B cell (primary cell): ENCODE results near the gene TXNRD1. TPM values are rescaled to one million over a fixed set of nuclear protein-coding genes. Genes with fewer than 3 reads are reported as not detected.
A peak's percentile ranks its signal among the peaks of the same experiment; 100 is the strongest.

Experiments used
- ATAC-seq: fragments of 200-7000 bp; cut with Tn5 transposase; one replicate; pipeline ENCODE4 v1.10.0; 2021; ENCODE audit warnings: low read depth, mild to moderate bottlenecking, moderate number of reproducible peaks, moderate library complexity
- CTCF ChIA-PET: fragments of 350-600 bp; sonication (Branson Sonifier 250); formaldehyde crosslinking; loops from one replicate; lab custom pipeline; 2021; ENCODE audit warnings: antibody characterized with exemption, inconsistent platforms; lab: Charles Lee
- POLR2A ChIA-PET: fragments of 350-600 bp; sonication (Branson Sonifier 250); formaldehyde crosslinking; loops from one replicate; lab custom pipeline; 2021; ENCODE audit warnings: antibody characterized with exemption; lab: Charles Lee
- DNase-seq: peaks from one replicate; pipeline ENCODE4 v3.0.0; 2013
- H2AFZ ChIP-seq: 2 replicates; pipeline ENCODE4 v1.6.1; 2012; ENCODE audit warnings: mild to moderate bottlenecking, low read depth, low read length; ENCODE audit not compliant: insufficient read depth, poor library complexity, severe bottlenecking
- H3K27ac ChIP-seq, 2 donors: 1 replicate in 1 of 2; 2 replicates in 1 of 2; pipeline ENCODE4 v1.5.1; 2012 to 2013; ENCODE audit warnings: low read length in 2 of 2, mild to moderate bottlenecking in 2 of 2, moderate library complexity in 1 of 2
- H3K27me3 ChIP-seq, 4 experiments: fragments of 200-600 bp in 1 of 4; sonication (generic) in 1 of 4; replicated peaks in 1 of 4; 1 replicate in 2 of 4; 2 replicates in 2 of 4; pipeline versions ENCODE4 v1.6.1 to v1.7.0; 2013 to 2016; ENCODE audit warnings: low read length in 3 of 4, mild to moderate bottlenecking in 2 of 4, mixed read lengths in 1 of 4, moderate library complexity in 1 of 4; ENCODE audit not compliant: insufficient read depth in 4 of 4, control insufficient read depth in 3 of 4; ENCODE audit errors: control extremely low read depth in 1 of 4
- H3K36me3 ChIP-seq, 2 experiments: replicated peaks in 1 of 2; 1 replicate in 1 of 2; 2 replicates in 1 of 2; pipeline versions ENCODE4 v1.6.1 to v1.7.1; 2013; ENCODE audit warnings: low read length in 1 of 2; ENCODE audit not compliant: insufficient read depth in 2 of 2, control insufficient read depth in 1 of 2; ENCODE audit errors: control extremely low read depth in 1 of 2, extremely low read depth in 1 of 2
- H3K4me1 ChIP-seq, 2 donors: fragments of 200-600 bp in 1 of 2; sonication (generic) in 1 of 2; 1 replicate in 1 of 2; 2 replicates in 1 of 2; pipeline versions ENCODE4 v1.5.1 to v1.6.1; 2013 to 2017; ENCODE audit warnings: low read length in 2 of 2; ENCODE audit not compliant: control insufficient read depth in 2 of 2, insufficient read depth in 2 of 2
- H3K4me2 ChIP-seq: replicated peaks from 2 replicates; pipeline ENCODE3; 2012; ENCODE audit warnings: mild to moderate bottlenecking, low read depth, low read length; ENCODE audit not compliant: poor library complexity, severe bottlenecking
- H3K4me3 ChIP-seq, 5 experiments: fragments of 200-600 bp in 1 of 5; sonication (generic) in 1 of 5; 1 replicate in 3 of 5; 2 replicates in 2 of 5; pipeline versions ENCODE4 v1.5.1 to v1.7.0; 2011 to 2016; ENCODE audit warnings: low read length in 4 of 5, mild to moderate bottlenecking in 4 of 5, low read depth in 2 of 5, control low read depth in 1 of 5, moderate library complexity in 1 of 5; ENCODE audit not compliant: insufficient read depth in 1 of 5; ENCODE audit errors: control extremely low read depth in 1 of 5, extremely low read depth in 1 of 5
- H3K79me2 ChIP-seq: fragments of 200-600 bp; sonication (generic); one replicate; pipeline ENCODE4 v1.6.0; 2016; ENCODE audit warnings: low read length; ENCODE audit not compliant: control insufficient read depth, insufficient read depth
- H3K9ac ChIP-seq: fragments of 200-600 bp; sonication (generic); 2 replicates; pipeline ENCODE4 v1.6.1; 2017; ENCODE audit warnings: mild to moderate bottlenecking, low read length, moderate library complexity
- H3K9me3 ChIP-seq, 3 donors: one replicate each; pipeline versions ENCODE4 v1.6.1 to v1.7.1; 2013; ENCODE audit warnings: low read length in 2 of 3; ENCODE audit not compliant: control insufficient read depth in 2 of 3, insufficient read depth in 1 of 3; ENCODE audit errors: control extremely low read depth in 1 of 3
- H4K20me1 ChIP-seq: 2 replicates; pipeline ENCODE4 v1.6.0; 2012; ENCODE audit warnings: mild to moderate bottlenecking, low read length; ENCODE audit not compliant: insufficient read depth, control insufficient read depth, poor library complexity, severe bottlenecking
- H3K27ac Mint-ChIP-seq: one replicate; pipeline ENCODE4 v1.8.0; 2021; ENCODE audit warnings: mixed read lengths
- H3K27me3 Mint-ChIP-seq: one replicate; pipeline ENCODE4 v1.8.0; 2021; ENCODE audit warnings: mixed read lengths
- H3K4me1 Mint-ChIP-seq: one replicate; pipeline ENCODE4 v1.8.0; 2021; ENCODE audit warnings: mixed read lengths
- H3K4me3 Mint-ChIP-seq: one replicate; pipeline ENCODE4 v1.8.0; 2021; ENCODE audit warnings: mixed read lengths
- H3K9me3 Mint-ChIP-seq: one replicate; pipeline ENCODE4 v1.8.0; 2022; ENCODE audit warnings: mixed read lengths; ENCODE audit not compliant: insufficient read depth
- CTCF ChIP-seq: fragments of 200-600 bp; IDR thresholded peaks from one replicate; pipeline ENCODE4 v1.8.0; 2022; ENCODE audit warnings: antibody characterized with exemption, mild to moderate bottlenecking
- EZH2 ChIP-seq: IDR thresholded peaks from 2 replicates; pipeline ENCODE4 v1.6.1; 2012; ENCODE audit warnings: borderline replicate concordance, low read depth, mild to moderate bottlenecking, moderate library complexity, low read length; ENCODE audit not compliant: insufficient read depth, poor library complexity, severe bottlenecking
- WGBS: methylation state at CpG from one replicate; pipeline ENCODE4 v1.1.5; 2013; ENCODE audit warnings: missing lambda C conversion rate; ENCODE audit not compliant: insufficient coverage; 5-methylcytosine and 5-hydroxymethylcytosine counted together
- intact Hi-C: fragments of 100-400 bp; cut with micrococcal nuclease; formaldehyde crosslinking; loops from one replicate; pipeline ENCODE4 v1.10.0; 2022
- polyA plus RNA-seq: library from polyadenylated mRNA; depleted of rRNA; stranded (reverse); fragments of >200 nt; gene quantifications from 2 replicates; pipeline ENCODE4 v1.2.3, GENCODE V29; 2012
- total RNA-seq, 2 donors: library from RNA; stranded (reverse); fragments of 120-200 nt in 1 of 2; gene quantifications; 1 replicate in 1 of 2; 2 replicates in 1 of 2; pipeline versions ENCODE4 v1.2.3 to v1.2.4, GENCODE V29; 2013 to 2022

TXNRD1 gene
- total and polyA plus RNA-seq, 2 donors (not counting 1 experiment from before 2014, with no cell fraction given): 10.1 to 44.6 TPM

DNA sequence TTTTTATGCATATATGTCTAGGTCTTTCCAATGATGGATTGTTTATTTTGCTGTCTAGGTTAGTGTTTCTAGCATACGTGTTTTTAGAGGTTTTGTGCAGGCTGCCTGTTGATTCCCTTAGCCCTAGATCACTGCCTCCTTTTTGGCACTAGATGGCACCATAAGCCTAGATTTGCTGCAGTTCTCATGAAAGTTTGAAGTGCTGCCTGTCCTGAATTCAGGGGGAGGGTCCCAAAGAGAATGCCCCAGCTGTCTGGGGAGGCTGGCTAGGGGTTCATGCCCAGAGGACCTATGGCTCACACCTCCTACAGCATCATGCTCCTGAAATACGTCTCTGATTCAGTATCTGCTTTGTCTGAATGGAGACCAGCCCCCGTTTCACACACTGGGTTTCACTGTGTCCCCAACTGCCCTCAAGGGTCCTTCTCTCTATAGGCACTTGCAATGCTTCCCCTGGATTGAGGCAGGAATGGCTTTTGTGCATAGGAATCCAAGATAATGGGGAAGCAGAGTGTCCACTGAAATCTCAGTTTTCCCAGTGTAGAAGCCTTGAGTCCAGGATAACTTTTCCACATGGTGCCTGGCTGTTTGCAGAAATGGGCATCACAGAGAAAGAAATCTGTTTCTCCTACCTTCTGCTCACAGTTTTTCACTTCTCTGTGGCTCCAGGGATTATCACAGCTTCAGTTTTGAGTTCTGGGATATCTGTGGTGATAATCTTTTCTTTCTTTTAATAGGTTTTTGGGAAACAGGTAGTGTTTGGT, 14.2 kb upstream of the TXNRD1 start:
- ATAC-seq: peak; percentile 73
- Mint-ChIP-seq H3K27me3 (peaks cover 19% of the 10 kb centered on the region), H3K4me1 (peaks cover 1% of the 10 kb centered on the region), H3K9me3 (peaks cover 6% of the 10 kb centered on the region), H3K27ac (no peak overlapping the region), H3K4me3 (no peak overlapping the region)
- peaks cover 0 to 8% (median 5%) of the 10 kb centered on the region in 3 donors for H3K9me3 ChIP-seq
- TF ChIP-seq CTCF: peak; percentile 89
- TF ChIP-seq EZH2: no peak
- no peaks in the 10 kb centered on the region for H3K4me1 ChIP-seq
- intact Hi-C loops: loop anchor here (1.0 to 5.0 kb wide), 5 partner anchors 14 to 1182 kb away; partner anchors contain the start of gene TXNRD1
- H3K4me3 ChIP-seq: no peak overlapping the region
- DNase-seq: peak; percentile 79
- H3K27ac ChIP-seq: no peak overlapping the region
- no peaks in the 10 kb centered on the region for H4K20me1 ChIP-seq
- H3K27me3 ChIP-seq: peaks cover 0 to 4% (median 1%) of the 10 kb centered on the region in 4 experiments
- ChIA-PET CTCF (interaction anchor here (0.6 to 3.1 kb wide), 13 partner anchors 15 to 1182 kb away, joined by 3 to 29 read pairs (median 4); no protein-coding TSS in a partner anchor), POLR2A (no interaction called here)
- H3K4me2 ChIP-seq: no peak overlapping the region
- H3K9ac ChIP-seq: no peak overlapping the region
- H3K36me3 ChIP-seq: no peaks in the 10 kb centered on the region
- WGBS: 40% methylated on average over 1 of the region's 3 CpGs
- no peak overlapping the region for H2AFZ ChIP-seq
- no peaks in the 10 kb centered on the region for H3K79me2 ChIP-seq
